Endothelial cell (in vitro differentiated cells): ENCODE results near the gene SPINT1. TPM values are rescaled to one million over a fixed set of nuclear protein-coding genes. Genes with fewer than 3 reads are reported as not detected.

Source experiments
- DNase-seq: peaks from one replicate; pipeline ENCODE4 v3.0.0; 2021; ENCODE audit warnings: low spot score
- H3K27ac Mint-ChIP-seq: one replicate; pipeline ENCODE4 v1.8.0; 2021; ENCODE audit warnings: mixed read lengths, inconsistent platforms; ENCODE audit not compliant: unreplicated experiment
- H3K27me3 Mint-ChIP-seq: one replicate; pipeline ENCODE4 v1.8.0; 2021; ENCODE audit warnings: mild to moderate bottlenecking, moderate library complexity, mixed read lengths, inconsistent platforms; ENCODE audit not compliant: unreplicated experiment
- H3K36me3 Mint-ChIP-seq: one replicate; pipeline ENCODE4 v1.8.0; 2021; ENCODE audit warnings: mild to moderate bottlenecking, low read depth, mixed read lengths, inconsistent platforms; ENCODE audit not compliant: unreplicated experiment
- H3K4me1 Mint-ChIP-seq: one replicate; pipeline ENCODE4 v1.8.0; 2021; ENCODE audit warnings: mild to moderate bottlenecking, mixed read lengths, inconsistent platforms; ENCODE audit not compliant: unreplicated experiment
- H3K4me3 Mint-ChIP-seq: one replicate; pipeline ENCODE4 v1.8.0; 2021; ENCODE audit warnings: mild to moderate bottlenecking, mixed read lengths, inconsistent platforms; ENCODE audit not compliant: unreplicated experiment
- H3K9me3 Mint-ChIP-seq: one replicate; pipeline ENCODE4 v1.8.0; 2021; ENCODE audit warnings: mixed read lengths, inconsistent platforms; ENCODE audit not compliant: unreplicated experiment
- total RNA-seq: library from RNA; stranded (reverse); fragmentation: NEBNext Ultra II Directional; extraction: Animal tissue kit (Norgen Biotek cat#: 25700); gene quantifications from one replicate; pipeline ENCODE4 v1.2.1, GENCODE V29; 2021; ENCODE audit not compliant: unreplicated experiment
- TF ChIP-seq, protein P1 (sequence below): fragments of 200-600 bp; sonication (generic); IDR thresholded peaks from one replicate; pipeline ENCODE4 v1.5.0; 2021; ENCODE audit warnings: antibody characterized with exemption; ENCODE audit not compliant: unreplicated experiment

The SPINT1 gene
- total RNA-seq, 1 donor from 2014 or later = 28.6 TPM

DNA sequence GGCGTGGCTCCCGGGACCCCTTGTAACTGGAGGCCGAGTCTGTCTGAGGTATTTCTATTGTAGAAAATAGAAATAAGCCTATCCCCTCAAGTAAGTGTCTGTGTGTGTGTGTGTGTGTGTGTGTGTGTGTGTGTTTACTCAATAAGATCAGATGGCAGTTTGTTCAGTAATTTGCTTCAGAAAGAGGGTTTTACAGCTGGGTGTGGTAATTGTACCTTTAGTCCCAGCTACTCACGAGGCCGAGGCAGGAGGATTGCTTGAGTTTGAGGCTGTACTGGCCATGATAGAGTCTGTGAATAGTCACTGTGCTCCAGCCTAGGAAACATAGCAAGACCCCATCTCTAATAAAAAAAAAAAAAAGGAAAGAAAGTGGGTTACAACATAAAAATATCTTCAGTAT is 8.7 kb downstream of the SPINT1 start:
- Mint-ChIP-seq H3K4me1 (peaks cover 8% of the 10 kb centered on the region), H3K4me3 (no peak overlapping the region), H3K36me3 (peaks cover 19% of the 10 kb centered on the region), H3K27ac (no peak overlapping the region), H3K27me3 (peaks cover 13% of the 10 kb centered on the region), H3K9me3 (no peaks in the 10 kb centered on the region)
- TF ChIP-seq, protein P1, sequence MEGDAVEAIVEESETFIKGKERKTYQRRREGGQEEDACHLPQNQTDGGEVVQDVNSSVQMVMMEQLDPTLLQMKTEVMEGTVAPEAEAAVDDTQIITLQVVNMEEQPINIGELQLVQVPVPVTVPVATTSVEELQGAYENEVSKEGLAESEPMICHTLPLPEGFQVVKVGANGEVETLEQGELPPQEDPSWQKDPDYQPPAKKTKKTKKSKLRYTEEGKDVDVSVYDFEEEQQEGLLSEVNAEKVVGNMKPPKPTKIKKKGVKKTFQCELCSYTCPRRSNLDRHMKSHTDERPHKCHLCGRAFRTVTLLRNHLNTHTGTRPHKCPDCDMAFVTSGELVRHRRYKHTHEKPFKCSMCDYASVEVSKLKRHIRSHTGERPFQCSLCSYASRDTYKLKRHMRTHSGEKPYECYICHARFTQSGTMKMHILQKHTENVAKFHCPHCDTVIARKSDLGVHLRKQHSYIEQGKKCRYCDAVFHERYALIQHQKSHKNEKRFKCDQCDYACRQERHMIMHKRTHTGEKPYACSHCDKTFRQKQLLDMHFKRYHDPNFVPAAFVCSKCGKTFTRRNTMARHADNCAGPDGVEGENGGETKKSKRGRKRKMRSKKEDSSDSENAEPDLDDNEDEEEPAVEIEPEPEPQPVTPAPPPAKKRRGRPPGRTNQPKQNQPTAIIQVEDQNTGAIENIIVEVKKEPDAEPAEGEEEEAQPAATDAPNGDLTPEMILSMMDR = no peak
- DNase-seq = no peak

DNA sequence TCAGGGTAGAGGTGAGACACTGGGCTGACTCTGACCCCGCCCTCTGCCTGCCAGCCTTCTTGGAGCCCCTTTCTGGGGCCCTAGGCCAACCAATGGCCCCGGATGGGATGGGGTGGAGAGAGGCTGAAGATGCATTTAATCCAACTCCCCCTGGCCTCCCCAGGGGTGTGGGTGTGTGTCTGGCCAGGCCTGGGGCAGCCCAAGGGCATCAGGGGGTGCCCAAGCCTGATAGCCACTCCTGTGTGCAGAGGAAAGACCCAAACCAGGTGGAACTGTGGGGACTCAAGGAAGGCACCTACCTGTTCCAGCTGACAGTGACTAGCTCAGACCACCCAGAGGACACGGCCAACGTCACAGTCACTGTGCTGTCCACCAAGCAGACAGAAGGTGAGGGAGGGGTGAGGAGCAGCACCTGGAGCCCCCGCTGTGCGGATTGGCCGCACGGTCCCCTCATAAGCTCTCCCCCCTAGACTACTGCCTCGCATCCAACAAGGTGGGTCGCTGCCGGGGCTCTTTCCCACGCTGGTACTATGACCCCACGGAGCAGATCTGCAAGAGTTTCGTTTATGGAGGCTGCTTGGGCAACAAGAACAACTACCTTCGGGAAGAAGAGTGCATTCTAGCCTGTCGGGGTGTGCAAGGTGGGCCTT is 9.5 kb downstream of the SPINT1 start:
- H3K36me3 Mint-ChIP-seq = peaks cover 14% of the 10 kb centered on the region
- no peaks in the 10 kb centered on the region for H3K4me1 Mint-ChIP-seq
- TF ChIP-seq, protein P1 = no peak

DNA sequence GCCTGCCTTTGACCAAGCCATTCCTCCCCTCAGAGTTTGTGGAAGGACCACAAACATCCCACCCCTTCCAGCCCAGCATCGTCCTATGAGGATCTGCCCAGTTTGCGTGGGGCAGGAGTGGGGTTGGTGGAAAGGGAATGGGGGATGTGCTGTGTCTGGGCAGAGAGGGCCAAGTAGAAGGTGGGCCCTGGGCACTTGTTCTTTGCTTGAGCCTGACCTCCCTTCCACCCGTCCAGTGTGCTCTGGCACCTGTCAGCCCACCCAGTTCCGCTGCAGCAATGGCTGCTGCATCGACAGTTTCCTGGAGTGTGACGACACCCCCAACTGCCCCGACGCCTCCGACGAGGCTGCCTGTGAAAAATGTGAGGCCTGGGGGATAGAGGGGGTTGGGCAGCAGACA is 10.3 kb downstream of the SPINT1 start:
- Mint-ChIP-seq H3K9me3 (no peaks in the 10 kb centered on the region), H3K27ac (no peak overlapping the region), H3K4me3 (no peak overlapping the region), H3K27me3 (peaks cover 9% of the 10 kb centered on the region), H3K4me1 (no peaks in the 10 kb centered on the region), H3K36me3 (peaks cover 14% of the 10 kb centered on the region)
- DNase-seq = no peak
- TF ChIP-seq, protein P1 = no peak

More for the DNA sequence above, 9.5 kb downstream of the SPINT1 start:
- no peaks in the 10 kb centered on the region for H3K9me3 Mint-ChIP-seq
- peaks cover 9% of the 10 kb centered on the region for H3K27me3 Mint-ChIP-seq
- no peak overlapping the region for H3K4me3 Mint-ChIP-seq
- DNase-seq = no peak
- no peak overlapping the region for H3K27ac Mint-ChIP-seq

DNA sequence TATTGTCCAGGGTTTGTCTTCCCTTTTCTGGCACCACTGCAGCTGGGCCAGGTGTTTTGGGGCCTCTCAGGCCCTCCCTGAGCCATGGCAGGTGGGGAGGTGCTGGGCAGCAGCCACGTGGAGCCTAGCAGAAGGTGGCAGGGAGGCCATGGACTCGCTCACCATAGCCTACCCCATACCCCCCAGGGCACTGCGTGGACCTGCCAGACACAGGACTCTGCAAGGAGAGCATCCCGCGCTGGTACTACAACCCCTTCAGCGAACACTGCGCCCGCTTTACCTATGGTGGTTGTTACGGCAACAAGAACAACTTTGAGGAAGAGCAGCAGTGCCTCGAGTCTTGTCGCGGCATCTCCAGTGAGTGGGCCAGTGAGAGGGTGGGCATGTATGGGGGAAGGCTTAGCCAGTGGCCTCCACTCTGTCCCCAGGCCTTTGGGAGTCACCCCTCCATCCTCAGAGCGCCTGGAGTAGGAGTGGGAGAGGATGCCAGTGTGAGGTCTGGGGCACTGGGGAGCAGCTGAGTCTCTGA is 11.9 kb downstream of the SPINT1 start:
- H3K27ac Mint-ChIP-seq = no peak overlapping the region
- peaks cover 14% of the 10 kb centered on the region for H3K27me3 Mint-ChIP-seq
- no peak for DNase-seq
- H3K4me1 Mint-ChIP-seq = no peaks in the 10 kb centered on the region
- H3K36me3 Mint-ChIP-seq = peaks cover 14% of the 10 kb centered on the region
- no peak overlapping the region for H3K4me3 Mint-ChIP-seq
- H3K9me3 Mint-ChIP-seq = no peaks in the 10 kb centered on the region
- TF ChIP-seq, protein P1 = no peak

DNA sequence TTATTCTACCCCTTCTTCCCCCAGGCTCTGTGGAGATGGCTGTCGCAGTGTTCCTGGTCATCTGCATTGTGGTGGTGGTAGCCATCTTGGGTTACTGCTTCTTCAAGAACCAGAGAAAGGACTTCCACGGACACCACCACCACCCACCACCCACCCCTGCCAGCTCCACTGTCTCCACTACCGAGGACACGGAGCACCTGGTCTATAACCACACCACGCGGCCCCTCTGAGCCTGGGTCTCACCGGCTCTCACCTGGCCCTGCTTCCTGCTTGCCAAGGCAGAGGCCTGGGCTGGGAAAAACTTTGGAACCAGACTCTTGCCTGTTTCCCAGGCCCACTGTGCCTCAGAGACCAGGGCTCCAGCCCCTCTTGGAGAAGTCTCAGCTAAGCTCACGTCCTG is 12.9 kb downstream of the SPINT1 start:
- DNase-seq = no peak
- Mint-ChIP-seq H3K9me3 (no peaks in the 10 kb centered on the region), H3K27me3 (peaks cover 10% of the 10 kb centered on the region), H3K36me3 (peaks cover 14% of the 10 kb centered on the region), H3K4me1 (no peaks in the 10 kb centered on the region), H3K4me3 (no peak overlapping the region), H3K27ac (no peak overlapping the region)
- TF ChIP-seq, protein P1 = no peak
